NOMO-1 (cell line): Measurements from ENCODE around the gene DLEC1.

Source experiments
- DNase-seq, 2 experiments: peaks; one replicate each; lab custom pipeline; 2025; ENCODE audit not compliant: unreplicated experiment in 2 of 2; lab: John Stamatoyannopoulos, UW

The DLEC1 gene

DNA sequence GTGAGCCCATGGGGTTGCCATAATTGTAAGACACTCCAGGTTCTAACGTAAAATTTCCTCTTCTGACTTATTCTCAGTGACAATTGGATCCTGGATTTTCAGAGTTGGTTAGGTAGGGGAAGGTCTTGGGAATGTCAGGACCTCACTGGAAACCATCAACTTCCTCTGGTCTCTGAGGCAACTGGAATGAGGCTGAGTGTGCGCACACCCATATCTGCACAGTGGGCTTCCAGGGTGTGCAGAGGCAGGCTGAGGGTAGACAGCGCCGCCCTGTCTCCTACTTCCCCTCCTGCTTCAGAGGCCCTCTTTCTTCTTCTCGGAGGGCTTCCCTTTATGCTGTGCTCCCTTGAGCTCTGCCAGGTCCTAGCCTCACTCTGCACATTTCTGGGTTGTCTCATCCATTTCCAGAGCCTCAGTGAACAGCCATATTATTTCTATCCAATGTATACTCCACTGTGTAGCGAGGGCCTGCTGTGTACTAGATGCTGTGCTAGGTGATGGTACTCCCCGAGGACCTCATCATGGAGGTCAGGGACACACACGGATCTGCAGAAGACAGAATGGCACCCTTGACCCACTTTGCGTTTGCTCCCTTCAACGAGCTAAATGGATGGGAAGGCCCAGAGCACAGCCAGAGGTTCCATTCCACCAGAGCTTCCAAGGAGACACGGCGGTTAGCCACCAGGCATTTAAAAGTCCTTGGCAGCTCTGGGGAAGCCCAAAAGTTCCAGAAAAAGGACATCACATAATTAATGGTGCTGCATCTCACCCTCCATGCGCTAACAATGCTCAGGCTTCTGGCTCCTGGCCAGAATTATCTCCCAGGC, 79.6 kb downstream of the DLEC1 start:
- DNase-seq = no peak

GRCh38 chr3:38119248-38119544, 80.2 kb downstream of the DLEC1 start:
- DNase-seq = no peak

GRCh38 chr3:38119821-38120692, 81.0 kb downstream of the DLEC1 start:
- no peak for DNase-seq

- DNase-seq = no peak
Observed at GRCh38 chr3:38120693-38121450, 81.9 kb downstream of the DLEC1 start.

- DNase-seq = no peak
Observed at GRCh38 chr3:38121451-38121831, 82.4 kb downstream of the DLEC1 start.

GRCh38 chr3:38121832-38122461, 82.9 kb downstream of the DLEC1 start:
- DNase-seq = no peak

GRCh38 chr3:38122712-38123290, 83.8 kb downstream of the DLEC1 start:
- DNase-seq = no peak

- DNase-seq = no peak
Observed at GRCh38 chr3:38124324-38125122, 85.5 kb downstream of the DLEC1 start.

- no peak for DNase-seq
Observed at GRCh38 chr3:38125305-38126120, 86.5 kb downstream of the DLEC1 start.

- DNase-seq = no peak
Observed at GRCh38 chr3:38126121-38126892, 87.3 kb downstream of the DLEC1 start.

GRCh38 chr3:38127611-38128302, 88.7 kb downstream of the DLEC1 start:
- no peak for DNase-seq

DNA sequence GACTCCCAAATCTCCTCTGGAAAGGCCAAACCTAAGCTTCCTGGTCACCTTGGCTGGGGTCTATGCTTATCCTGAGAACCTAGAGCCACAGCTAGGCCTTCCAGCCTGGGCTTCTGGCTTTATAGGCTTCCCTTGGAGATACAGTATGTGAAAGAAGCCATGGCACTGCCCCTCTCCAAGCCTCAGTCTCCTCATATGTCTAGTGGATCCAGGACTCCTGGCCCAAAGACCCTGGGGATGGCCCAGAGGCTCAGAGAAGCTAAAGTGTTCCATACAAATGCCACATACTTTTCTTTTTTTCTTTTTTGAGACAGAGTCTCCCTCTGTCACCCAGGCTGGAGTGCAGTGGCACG, 89.3 kb downstream of the DLEC1 start:
- DNase-seq = no peak

DNA sequence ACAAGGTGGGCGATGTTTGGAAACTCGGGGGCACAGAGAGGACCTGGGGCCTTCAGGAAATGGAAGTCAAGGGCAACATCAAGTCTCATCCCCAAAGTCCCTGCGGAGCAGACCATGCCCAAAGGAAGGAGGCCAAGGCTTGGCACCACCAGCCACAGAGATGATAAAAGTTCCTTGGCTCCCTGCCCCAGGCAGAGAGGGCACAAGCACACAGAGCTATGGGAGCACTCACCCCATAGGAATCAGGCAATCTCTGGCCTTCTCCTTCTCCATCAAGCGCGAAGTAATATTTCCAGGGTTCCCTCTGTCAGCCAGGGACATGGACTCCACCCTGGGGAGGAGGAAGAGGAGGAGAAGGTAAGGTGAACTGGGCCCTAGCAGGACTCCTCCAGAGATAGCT, 90.0 kb downstream of the DLEC1 start:
- no peak for DNase-seq

DNA sequence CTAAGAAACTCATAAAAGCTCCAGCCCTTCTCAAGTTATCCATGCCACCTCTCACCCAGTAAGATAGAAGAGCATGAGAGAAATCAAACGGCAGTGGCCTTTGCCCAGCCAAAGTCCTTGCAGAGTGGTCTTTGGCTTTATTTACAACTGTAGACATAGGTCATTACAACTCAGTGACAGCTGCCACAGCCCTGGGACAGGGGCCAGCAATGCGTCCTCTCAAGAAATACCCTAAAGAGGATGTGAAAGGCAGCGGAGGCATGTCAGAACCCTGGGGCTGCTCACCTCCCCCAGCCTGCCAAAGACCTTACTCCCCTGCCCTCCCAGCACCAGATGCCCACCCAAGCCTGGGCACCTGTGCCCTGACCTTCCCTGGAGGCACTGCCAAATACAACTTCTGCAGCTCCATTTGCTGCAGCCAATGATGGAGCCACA, 91.6 kb downstream of the DLEC1 start:
- no peak for DNase-seq

DNA sequence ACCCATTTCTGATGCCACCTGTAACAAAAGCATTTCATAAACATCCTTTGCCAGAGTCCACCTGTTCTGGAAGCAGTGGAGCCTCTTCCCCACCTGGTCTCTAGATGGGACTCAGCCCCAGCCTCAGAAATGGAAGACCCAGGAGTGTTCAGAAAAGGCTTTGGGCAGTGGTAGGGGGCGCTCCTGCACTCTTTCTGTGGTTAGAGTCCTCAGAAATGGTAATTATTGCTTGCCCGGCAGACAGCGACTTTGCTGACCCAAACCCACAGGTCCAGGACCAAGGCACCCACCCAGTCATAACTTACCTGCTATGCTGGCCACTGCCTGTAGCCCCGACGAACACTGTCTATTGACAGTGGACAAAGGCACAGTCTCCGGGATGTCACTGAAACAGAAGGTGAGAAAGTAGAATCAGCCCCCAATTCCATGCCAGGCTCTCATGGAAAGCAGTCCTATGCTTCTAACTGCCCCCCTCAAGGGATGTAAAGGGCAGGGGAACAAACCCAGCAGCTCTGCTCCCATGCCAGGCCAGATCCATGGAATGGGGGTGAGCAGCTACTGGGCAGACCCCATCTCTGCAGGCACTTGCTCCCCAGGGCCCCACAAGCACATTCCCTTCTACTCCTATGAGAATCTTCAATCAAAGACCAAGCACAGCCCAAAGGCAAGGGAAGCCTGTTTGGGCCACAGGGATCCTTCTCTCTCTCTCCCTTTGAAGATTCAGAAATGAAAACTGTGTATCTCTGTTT, 92.8 kb downstream of the DLEC1 start:
- DNase-seq = peak in 1 of 2 experiments; percentile 45

DNA sequence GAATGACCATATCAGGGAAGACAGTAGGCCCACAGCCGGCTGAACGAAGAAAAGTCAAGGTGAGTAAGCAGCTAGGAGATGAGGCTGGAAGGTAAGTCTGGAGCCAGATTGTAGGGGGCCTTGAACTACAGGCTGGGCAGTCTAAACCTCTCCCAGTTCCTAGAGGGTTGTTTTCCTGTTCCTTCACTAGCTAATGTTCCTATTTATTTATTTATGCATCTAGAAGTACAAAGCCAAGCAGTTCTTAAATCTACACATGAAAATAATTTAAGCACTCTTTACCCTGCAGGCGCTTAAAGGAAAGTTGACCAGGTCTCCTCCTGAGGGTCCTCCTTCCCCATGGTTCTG, 94.2 kb downstream of the DLEC1 start:
- no peak for DNase-seq
